Activated gamma-delta T cell treated with anti-CD3 and anti-CD28 coated beads, Interleukin-2, amount 50 U/mL, for 16 hours (primary cell): ENCODE measurements around the gene PCCA.
"Not testable (repeated sequence)": the region's sequence is repeated elsewhere in the genome, so short reads cannot be mapped to it uniquely, and the experiment has no call there.

Source experiments
- DNase-seq: peaks from one replicate; pipeline ENCODE4 v3.0.0-alpha.2; 2020; ENCODE audit warnings: low read depth

Gene PCCA

GRCh38 chr13:100088644-100089464 lies at the start of gene PCCA:
Gene PCCA (plus strand): TSS chr13:100089093. CDS start chr13:100089121, 28 bp downstream.
- DNase-seq: peak; percentile 64

- DNase-seq: no peak
Observed at GRCh38 chr13:100039740-100040139, 49.2 kb upstream of the PCCA start.

- no peak for DNase-seq
Observed at GRCh38 chr13:100040196-100040595, 48.7 kb upstream of the PCCA start.

GRCh38 chr13:100044936-100045335 lies 44.0 kb upstream of the PCCA start:
- DNase-seq: no peak

- no peak for DNase-seq
Observed at GRCh38 chr13:100045355-100045754, 43.5 kb upstream of the PCCA start.

GRCh38 chr13:100051070-100051469 lies 37.8 kb upstream of the PCCA start:
- no peak for DNase-seq

GRCh38 chr13:100059827-100060226 lies 29.1 kb upstream of the PCCA start:
- DNase-seq: no peak

- DNase-seq: no peak
Observed at GRCh38 chr13:100063333-100063732, 25.6 kb upstream of the PCCA start.

- DNase-seq: no peak
Observed at GRCh38 chr13:100063906-100064305, 25.0 kb upstream of the PCCA start.

GRCh38 chr13:100068133-100068931 lies 20.6 kb upstream of the PCCA start:
- DNase-seq: no peak

GRCh38 chr13:100069278-100069677 lies 19.6 kb upstream of the PCCA start:
- DNase-seq: no peak

GRCh38 chr13:100075700-100076587 lies 12.9 kb upstream of the PCCA start:
- no peak for DNase-seq

GRCh38 chr13:100079003-100079402 lies 9.9 kb upstream of the PCCA start:
- DNase-seq: not testable (repeated sequence)

- DNase-seq: not testable (repeated sequence)
Observed at GRCh38 chr13:100083401-100083800, 5.5 kb upstream of the PCCA start.

GRCh38 chr13:100088273-100088643 lies 635 bp upstream of the PCCA start:
- DNase-seq: no peak

GRCh38 chr13:100089465-100090032 lies 656 bp downstream of the PCCA start:
- DNase-seq: no peak

GRCh38 chr13:100090861-100091260 lies 2.0 kb downstream of the PCCA start:
- DNase-seq: no peak

- DNase-seq: no peak
Observed at GRCh38 chr13:100091391-100091790, 2.5 kb downstream of the PCCA start.

- DNase-seq: not testable (repeated sequence)
Observed at GRCh38 chr13:100092273-100092672, 3.4 kb downstream of the PCCA start.

GRCh38 chr13:100095498-100095897 lies 6.6 kb downstream of the PCCA start:
- DNase-seq: no peak

GRCh38 chr13:100096526-100096925 lies 7.6 kb downstream of the PCCA start:
- DNase-seq: no peak

GRCh38 chr13:100097821-100098220 lies 8.9 kb downstream of the PCCA start:
- DNase-seq: no peak
